Measurements from ENCODE around the gene SLC25A2. TPM values are rescaled to one million over a fixed set of nuclear protein-coding genes. Genes with fewer than 3 reads are reported as not detected.

Gene SLC25A2
- total and polyA plus RNA-seq, 2 of the 8 experiments (the other 6 are each of a cell fraction or from before 2014, with no cell fraction given): not detected

- no peaks in the 10 kb centered on the region for H3K79me1 ChIP-seq (ENCODE audit: low read depth, low read length)
- no peak overlapping the region for H2AK5ac ChIP-seq (ENCODE audit: low read depth, low read length)
- H2BK5ac ChIP-seq (ENCODE audit: low read depth, low read length): no peak overlapping the region
- no peak overlapping the region for H3K4ac ChIP-seq (replicated peaks; ENCODE audit: insufficient read length, low read depth, low read length)
- no peak overlapping the region for H2BK15ac ChIP-seq (ENCODE audit: low read length)
- no peak overlapping the region for H3K56ac ChIP-seq (replicated peaks; ENCODE audit: insufficient read length, low read depth, low read length)
- peaks cover 11 to 25% of the 10 kb centered on the region in 2 experiments for H3K79me2 ChIP-seq (ENCODE audit: control insufficient read depth in 1 of 2, insufficient read depth in 2 of 2, low read length in 2 of 2)
- no peak overlapping the region for H2BK120ac ChIP-seq (replicated peaks; ENCODE audit: low read depth, low read length)
- WGBS, 2 experiments (ENCODE audit: extremely low coverage in 1 of 2, insufficient coverage in 1 of 2, insufficient read length in 1 of 2, insufficient replicate concordance in 2 of 2, low coverage in 1 of 2, low lambda C conversion rate in 2 of 2, missing lambda C conversion rate in 1 of 2): 96% methylated on average over 6 of the region's 6 CpGs; no CpG with 5 or more reads in 1 of the 2 experiments
- ChIA-PET POLR2A (ENCODE audit: partially characterized antibody) (interaction anchor here (1.0 to 3.1 kb wide), 5 partner anchors 10 to 194 kb away, joined by 3 to 18 read pairs (median 5); partner anchors contain the start of gene PCDHGA1), CTCF (ENCODE audit: partially characterized antibody) (interaction anchor here (0.7 to 5.0 kb wide), 38 partner anchors 10 to 298 kb away, joined by 3 to 30 read pairs (median 5); partner anchors contain the start of genes PCDHB13, PCDHB14, PCDHB15 and PCDHB16)
- no peak overlapping the region for H3K23ac ChIP-seq (ENCODE audit: insufficient read length)
- peaks cover 22 to 27% of the 10 kb centered on the region in 2 experiments for H3K9me3 ChIP-seq (ENCODE audit: insufficient read depth in 2 of 2, low read depth in 1 of 2, low read length in 1 of 2)
- no peak overlapping the region for H3K18ac ChIP-seq (ENCODE audit: extremely low read depth, low read length)
- no peak for DNase-seq (ENCODE audit: low read depth in 1 of 2, low spot score in 2 of 2)
- H3K23me2 ChIP-seq (ENCODE audit: low read depth, low read length): peaks cover 3% of the 10 kb centered on the region
- H4K5ac ChIP-seq (ENCODE audit: insufficient read length, low read depth, low read length): no peak overlapping the region
- H3K4me3 ChIP-seq (ENCODE audit: extremely low read depth in 1 of 4, insufficient read depth in 2 of 4, low read depth in 3 of 4, low read length in 4 of 4): peak overlapping the region; percentile 14 to 94 (median 47); a peak in 5 of 8 replicates
- no peak for TF ChIP-seq CBX8 (IDR thresholded peaks at IDR 0.05; ENCODE audit: borderline replicate concordance, low read depth, low read length)
- H3K36me3 ChIP-seq (ENCODE audit: control insufficient read depth in 2 of 4, insufficient read depth in 4 of 4, low read length in 3 of 4): peaks cover 5 to 27% (median 19%) of the 10 kb centered on the region in 4 experiments; a peak in 6 of 8 replicates
- no peak overlapping the region for H3K9ac ChIP-seq (replicated peaks in 1 of 4; ENCODE audit: extremely low read depth in 1 of 4, low read depth in 3 of 4, low read length in 3 of 4)
- H3K4me1 ChIP-seq (replicated peaks in 1 of 4; ENCODE audit: control insufficient read depth in 3 of 4, insufficient read depth in 4 of 4, low read length in 3 of 4): no peaks in the 10 kb centered on the region
- no peak overlapping the region for H4K91ac ChIP-seq (replicated peaks; ENCODE audit: insufficient read length, low read length)
- no peak overlapping the region for H2BK12ac ChIP-seq (ENCODE audit: low read depth, low read length)
- H3K27ac ChIP-seq (ENCODE audit: low read depth, low read length): no peak overlapping the region
- H2BK20ac ChIP-seq (ENCODE audit: low read length): no peak overlapping the region
- no peaks in the 10 kb centered on the region for H3K27me3 ChIP-seq (replicated peaks in 1 of 4; ENCODE audit: control insufficient read depth in 3 of 4, extremely low read depth in 1 of 4, insufficient read depth in 3 of 4, low read length in 3 of 4)
- no peak overlapping the region for H4K8ac ChIP-seq (ENCODE audit: extremely low read depth, insufficient read depth, low read length)
- H3K14ac ChIP-seq (ENCODE audit: insufficient read length): no peak overlapping the region
- no peak for FAIRE-seq
- peak overlapping the region; percentile 66 to 74; a peak in 3 of 4 replicates for H3K4me2 ChIP-seq (ENCODE audit: insufficient read depth in 1 of 2, low read depth in 2 of 2, low read length in 2 of 2)
- H2AFZ ChIP-seq (ENCODE audit: low read length): no peak overlapping the region
- no peaks in the 10 kb centered on the region for H4K20me1 ChIP-seq (replicated peaks in 1 of 2; ENCODE audit: control insufficient read depth in 1 of 2, insufficient read depth in 2 of 2, low read length in 2 of 2)
These were observed 15.4 kb upstream of the SLC25A2 start for GRCh38 chr5:141319202-141319601.

All from H1 (cell line).